NCI-H2029 (cell line): ENCODE measurements around the gene MRPS35.

Experiments
- DNase-seq: peaks from one replicate; lab custom pipeline; 2025; lab: John Stamatoyannopoulos, UW

The MRPS35 gene

DNA sequence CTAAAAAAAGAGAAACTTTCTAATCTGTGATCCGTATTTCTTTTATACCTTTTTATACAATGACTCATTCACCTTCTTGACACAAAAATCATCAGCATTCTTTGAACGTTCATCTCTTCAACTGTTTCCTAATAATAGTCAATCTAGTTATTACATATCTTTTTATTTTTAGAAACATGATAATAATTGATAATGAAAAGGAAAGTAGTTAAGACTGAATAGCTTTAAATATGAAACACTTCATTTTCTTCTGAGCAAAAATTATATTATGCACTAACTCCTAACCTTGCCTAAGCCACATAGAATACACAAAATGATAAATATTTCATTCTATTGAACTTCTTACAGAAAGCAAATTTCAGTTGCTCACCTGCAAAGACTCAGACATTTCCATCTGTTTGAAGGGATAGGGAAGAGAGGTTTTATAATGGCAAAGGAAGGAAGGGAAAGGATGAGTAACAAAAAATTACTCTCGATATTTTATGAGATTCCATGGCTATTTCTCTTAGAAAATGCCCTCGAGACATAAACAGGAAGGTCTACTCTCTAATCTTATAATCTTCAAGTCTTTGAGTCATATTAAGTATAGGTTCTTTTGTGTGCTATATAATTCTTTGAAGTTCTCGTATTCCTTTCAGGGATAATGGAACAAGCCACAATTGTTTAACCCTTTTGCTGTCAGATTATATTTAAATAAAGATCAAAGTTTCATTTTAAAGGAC, 61.9 kb downstream of the MRPS35 start:
- no peak for DNase-seq

DNA sequence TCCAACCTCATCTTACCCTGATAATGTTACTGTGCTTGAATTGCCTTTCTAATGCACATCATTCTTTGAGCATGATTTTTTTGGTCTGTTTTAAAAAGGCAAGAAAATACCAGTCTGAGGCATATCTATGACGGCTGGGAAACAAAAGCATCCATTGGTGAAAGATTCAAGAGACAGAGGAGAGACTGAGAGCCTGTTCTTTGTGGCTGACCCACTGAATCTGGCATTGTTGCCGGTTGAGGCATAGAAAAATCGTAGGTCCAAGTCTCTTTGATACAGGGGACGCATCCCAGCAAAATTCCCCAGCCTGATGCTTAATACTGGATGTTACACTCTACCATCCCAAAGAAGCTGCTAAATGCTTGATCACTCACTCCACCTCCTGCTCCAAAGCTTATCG, 66.5 kb downstream of the MRPS35 start:
- DNase-seq = no peak

DNA sequence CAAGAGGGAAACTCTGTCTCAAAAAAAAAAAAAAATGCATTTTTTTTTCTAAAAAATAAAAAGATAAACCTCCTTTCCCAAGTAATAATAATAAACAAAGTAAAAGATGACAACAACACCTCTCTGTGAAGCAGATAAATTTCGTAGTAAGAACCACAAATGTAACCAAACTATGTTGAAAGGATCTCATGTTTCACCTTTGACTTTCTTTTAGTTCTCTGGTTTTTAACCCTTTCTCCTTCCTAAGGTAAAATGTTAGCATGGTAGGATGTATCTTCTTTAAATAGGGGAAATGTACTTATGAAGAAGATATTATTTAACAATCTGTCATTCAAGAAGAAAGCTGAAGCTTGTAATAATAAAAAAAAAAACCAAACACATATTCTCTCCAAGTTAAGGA, 67.6 kb downstream of the MRPS35 start:
- DNase-seq = no peak

DNA sequence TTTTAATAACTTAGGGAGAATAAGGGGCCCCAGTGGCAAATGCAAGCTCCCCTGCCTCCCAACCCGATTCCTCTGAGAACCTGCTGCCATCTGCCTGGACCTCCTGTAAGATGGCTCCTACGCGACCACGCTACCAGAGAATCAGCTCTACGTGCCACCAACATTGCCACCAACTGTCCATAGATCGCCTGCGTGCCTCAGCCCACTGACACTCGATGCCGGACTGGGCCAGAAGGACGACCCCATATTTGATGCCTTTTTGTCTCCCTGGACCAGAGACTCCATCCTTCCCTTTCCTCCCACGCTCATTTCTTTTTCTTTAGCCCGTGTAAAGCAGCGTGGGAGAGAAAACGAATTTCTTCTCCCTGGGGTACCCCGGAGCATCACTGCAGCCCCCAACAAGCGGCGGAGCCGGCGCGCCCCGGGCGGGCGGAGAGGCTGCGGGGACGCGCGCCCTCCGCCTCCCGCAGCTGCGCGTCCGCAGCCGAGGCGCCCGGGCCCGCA, 68.8 kb downstream of the MRPS35 start:
- no peak for DNase-seq

DNA sequence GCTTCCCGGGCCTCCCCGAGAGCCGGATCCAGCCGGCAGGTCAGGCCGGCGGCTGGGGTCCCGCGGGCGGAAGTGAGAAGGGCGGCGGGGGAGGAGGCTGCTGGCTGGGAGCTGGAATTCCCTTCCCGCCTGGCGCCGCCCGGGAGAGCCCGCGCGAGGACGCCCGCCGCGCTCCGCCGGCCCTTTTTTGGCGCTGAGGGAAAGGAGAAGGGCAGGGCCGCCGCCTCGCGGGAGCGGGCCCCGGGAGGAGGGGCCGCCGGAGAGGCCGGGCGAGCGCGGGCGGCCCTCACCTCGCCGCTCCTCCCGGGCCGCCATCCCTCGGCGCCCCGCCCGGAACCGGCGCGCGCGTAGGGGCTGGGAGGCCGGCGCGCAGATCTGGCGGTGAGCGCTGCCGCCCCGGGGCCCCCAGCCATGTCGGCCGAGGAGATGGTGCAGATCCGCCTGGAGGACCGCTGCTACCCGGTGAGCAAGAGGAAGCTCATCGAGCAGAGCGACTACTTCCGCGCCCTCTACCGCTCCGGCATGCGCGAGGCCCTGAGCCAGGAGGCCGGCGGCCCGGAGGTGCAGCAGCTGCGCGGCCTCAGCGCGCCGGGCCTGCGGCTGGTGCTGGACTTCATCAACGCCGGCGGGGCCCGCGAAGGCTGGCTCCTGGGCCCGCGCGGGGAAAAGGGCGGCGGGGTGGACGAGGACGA, 69.4 kb downstream of the MRPS35 start, which contains the start of the genes KLHL42 and MANSC4:
TSS of gene KLHL42 (plus strand) at position 314 of the 692 bp plus-strand sequence. CDS start at position 412, 98 bp downstream.
TSS of gene MANSC4 (minus strand) at position 317 of the 692 bp plus-strand sequence. CDS start 8,960 bp downstream, outside the sequence.
- peak; percentile 47 for DNase-seq

DNA sequence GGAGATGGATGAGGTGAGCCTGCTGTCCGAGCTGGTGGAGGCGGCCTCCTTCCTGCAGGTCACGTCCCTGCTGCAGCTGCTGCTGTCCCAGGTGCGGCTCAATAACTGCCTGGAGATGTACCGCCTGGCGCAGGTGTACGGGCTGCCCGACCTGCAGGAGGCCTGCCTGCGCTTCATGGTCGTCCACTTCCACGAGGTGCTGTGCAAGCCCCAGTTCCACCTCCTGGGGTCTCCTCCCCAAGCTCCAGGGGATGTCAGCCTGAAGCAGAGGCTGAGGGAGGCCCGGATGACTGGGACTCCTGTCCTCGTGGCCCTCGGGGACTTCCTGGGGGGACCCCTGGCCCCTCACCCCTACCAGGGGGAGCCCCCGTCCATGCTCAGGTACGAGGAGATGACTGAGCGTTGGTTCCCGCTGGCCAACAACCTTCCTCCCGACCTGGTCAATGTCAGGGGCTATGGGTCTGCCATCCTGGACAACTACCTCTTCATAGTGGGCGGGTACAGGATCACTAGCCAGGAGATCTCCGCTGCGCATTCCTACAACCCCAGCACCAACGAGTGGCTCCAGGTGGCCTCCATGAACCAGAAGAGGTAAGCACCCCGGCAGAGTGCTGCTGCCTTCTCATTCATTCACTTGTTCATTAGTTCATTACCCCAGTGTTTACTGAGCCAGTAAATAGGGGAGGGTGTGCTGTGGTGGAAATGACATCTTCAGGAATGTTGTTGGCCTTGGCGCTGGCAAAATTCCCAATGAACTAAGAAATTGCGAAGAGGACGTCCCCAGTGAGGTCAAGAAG, 70.2 kb downstream of the MRPS35 start:
- peak; percentile 30 for DNase-seq

DNA sequence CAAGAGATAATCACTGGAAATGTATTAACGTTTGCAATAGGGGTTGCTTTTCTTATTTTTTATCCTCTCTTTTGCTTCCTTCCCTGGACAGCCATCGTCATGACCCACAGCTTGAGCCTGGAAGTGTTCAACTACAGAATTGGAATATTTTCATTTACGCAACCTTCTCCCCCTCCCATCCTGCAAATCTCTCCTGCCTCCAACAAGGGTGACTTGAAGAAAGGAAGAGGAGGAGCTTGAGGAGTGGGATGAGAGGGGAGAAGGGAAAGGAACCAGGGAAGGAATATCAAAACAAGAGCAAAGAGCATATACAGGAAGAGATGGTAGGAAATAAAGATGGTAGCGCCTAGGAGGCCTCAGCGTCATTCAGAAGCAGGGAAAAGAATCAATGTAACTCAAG, 71.0 kb downstream of the MRPS35 start:
- DNase-seq = no peak

DNA sequence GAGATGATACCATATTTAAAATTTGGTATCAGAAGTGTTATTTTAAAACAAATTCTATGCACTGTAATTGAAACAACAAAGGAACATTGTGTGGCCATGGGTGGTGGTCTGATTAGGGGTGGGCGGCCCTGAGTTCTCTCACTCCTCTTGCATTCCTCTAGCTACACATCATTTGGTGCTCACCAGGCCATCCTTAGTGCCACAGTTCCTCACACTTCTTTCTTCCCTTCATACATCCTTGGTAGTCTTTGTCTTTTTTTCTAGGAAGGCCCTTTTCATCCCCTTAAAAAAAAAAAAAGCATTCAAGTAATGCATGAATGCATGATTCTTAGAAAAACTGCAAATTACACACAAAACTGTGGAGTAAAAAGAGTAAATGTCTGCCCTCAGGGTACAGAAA, 71.8 kb downstream of the MRPS35 start:
- DNase-seq = no peak

DNA sequence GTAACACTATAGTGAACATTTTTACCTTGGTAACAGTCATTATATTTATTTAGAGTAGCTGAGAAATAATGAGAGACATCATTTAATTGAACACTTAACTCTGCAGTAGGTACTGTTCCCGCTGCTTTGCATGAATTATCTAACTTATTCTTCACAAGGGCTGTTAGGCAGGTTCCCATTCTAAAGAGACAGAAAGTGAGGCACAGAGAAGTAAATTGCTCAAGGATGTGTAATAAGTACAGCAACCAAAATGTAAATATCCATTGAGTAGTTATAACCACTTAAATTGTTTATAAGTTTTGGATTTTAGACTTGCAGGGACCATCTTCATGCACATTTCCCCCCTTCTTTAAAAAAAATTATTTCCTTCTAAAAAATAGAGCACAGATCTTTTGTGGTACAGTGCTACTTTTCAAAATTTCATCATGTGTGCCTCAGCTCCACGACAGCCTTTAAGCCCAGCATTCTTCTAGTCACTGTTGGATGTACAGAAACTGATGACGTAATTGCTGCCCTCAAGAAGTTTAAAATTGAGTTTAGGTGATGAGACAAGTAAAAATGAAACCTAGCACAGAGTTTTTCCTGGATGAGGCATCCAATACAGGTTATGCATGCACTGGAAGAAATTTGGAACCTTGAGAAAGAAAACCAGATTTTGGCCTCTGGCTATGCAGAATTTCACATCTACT, 75.4 kb downstream of the MRPS35 start:
- DNase-seq = no peak

DNA sequence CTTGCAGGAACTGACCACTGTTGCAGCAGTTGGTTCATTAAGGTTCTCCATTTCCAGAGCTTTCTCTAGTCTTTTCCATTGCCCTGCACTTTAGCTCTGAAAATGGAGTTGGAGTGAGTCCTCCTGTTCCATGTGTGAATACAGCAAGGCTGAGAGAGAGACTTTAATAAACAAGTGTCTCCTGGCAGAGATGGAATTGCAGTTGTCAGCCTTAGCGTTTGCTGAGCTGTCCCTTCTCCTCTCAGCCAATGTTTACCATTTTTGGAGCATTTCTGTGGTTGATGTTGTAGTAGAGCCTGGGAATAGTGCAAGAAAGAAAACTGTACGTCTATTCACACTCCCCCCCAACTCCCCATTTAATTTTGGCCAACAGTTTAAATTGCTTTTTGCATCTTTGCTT, 76.9 kb downstream of the MRPS35 start:
- no peak for DNase-seq

DNA sequence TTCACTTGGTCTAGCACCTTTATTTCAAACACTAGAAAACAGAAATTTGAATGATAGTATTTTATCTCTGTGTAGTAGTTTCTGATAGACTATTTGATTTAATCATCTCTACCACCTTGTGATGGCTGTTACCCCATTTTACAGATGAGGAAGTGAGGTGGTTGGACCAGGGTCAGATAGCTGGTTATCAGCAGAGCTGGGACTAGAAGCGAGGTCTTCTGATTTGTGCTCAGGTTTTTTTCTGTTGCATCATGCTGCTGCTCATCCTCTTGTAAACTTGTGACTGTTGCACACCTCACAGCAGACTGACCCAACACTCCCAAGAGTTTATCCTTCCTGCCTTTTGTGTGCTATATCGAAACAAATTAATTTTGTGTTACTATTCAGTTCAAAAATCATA, 79.5 kb downstream of the MRPS35 start:
- DNase-seq = no peak

DNA sequence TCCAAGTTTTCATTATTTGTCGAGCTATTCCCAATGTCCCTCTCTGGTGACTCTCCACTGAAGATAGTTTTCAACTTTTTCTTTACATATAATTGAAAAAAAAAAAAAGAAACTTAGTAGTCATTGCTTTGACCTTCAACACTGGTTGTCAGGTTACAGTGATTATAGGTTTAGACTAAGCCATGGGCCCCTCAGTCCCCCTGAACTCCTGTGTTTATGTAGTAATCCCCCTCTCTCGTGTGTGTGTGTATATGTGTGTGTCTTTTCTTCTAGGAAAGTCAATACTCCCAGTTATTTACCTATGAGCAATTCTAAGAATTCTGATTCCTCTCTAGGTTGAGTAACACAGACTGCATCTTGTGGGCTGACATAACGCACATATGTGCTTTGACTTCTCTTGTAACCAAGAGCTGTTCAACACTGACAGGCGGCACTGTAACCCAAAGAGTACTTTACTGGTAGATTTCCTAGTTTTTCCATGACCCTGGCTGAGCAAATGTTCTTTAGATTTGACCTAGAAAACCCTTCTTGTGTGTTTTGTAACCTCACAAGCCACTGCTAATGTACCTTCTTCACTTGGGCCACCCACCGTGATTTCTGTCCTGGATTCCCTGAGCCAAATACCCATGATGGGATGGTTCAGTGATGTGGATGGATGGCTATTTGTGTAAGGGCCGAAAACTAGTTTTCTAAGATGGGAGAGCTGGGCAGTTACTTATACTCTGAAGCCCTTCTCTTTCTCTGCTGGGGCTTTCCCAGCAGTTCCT, 84.4 kb downstream of the MRPS35 start:
- no peak for DNase-seq

DNA sequence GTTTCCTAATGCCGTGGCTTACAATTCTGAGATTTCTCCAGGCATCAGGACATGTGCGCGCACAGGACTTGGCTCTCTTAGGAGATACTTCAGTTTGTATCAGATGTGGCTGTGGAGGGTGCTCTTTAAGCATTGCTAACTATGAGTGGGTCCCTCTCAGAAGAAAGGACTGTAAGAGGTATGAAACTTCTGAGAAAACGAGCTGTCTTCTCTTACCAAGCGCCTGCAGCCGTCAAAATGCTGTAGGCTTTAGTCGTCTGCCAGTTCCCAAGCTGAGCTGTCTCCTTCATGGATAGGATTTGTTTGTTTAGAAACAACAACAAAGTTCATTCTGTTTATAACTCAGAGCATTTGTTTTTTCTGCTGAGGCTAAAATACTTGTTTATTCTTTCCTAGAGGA, 85.5 kb downstream of the MRPS35 start:
- no peak for DNase-seq

DNA sequence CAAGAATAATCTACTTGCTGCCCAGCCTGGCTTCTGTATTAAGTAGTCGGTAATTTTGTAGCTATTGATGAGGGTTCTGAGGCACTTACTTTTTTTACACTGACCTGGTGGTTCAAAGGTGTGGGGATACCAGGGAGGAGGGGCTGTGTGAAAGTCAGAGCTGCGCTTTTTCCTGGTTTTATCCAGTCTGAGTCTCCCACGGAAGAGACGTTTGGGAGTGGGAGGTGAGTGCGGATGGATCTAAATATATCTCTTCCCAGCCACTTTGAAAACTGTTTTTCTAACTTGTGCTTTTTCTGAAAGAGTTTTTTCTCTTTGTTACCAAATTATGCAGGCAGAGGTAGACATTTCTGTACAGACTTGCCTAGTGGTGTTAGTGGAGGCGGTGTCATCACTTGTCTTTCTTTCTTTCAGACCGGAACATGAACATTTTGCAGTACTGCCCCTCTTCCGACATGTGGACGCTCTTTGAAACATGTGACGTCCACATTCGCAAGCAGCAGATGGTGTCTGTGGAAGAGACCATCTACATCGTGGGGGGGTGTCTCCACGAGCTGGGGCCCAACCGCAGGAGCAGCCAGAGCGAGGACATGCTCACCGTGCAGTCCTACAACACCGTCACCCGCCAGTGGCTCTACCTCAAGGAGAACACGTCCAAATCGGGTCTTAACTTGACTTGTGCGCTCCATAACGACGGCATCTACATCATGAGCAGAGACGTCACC, 86.8 kb downstream of the MRPS35 start:
- DNase-seq = no peak

DNA sequence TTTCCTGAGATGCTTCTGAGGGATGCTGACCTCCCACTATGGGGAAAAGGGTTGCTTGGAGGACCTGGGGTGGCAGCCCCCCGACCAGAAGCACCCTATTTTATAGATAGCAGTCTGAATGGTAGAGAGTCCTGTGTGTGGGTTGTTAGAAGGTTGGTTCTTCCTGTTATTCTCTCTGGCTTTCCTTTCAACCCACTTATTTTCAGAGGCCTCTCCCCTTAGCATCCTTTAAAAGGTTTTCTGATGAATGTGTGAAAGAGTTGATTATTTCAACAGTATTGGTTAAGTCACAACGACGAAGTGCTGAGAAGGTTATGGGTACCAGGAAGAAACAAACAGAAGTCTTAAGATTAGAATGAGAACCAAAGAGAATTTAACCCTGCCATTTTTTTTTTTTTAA, 90.2 kb downstream of the MRPS35 start:
- no peak for DNase-seq

DNA sequence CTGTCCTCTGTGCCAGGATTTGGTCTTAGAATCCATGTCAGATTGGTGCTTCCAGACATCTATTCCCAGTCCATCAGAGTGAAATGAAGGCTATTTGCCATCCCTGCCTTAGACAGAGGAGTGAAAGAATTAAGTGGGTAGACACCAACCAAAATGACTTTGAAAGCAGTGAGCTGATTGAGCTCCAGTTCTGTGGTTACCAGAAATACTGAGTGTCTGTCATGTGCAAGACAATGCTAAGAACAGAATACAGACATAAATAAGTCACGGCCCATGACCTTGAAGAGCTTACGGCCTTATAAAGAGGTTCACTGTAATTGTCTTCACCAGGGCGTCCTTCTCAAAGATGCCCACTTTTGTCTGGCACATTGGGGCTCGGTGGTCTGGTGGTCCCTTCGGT, 91.0 kb downstream of the MRPS35 start:
- no peak for DNase-seq

DNA sequence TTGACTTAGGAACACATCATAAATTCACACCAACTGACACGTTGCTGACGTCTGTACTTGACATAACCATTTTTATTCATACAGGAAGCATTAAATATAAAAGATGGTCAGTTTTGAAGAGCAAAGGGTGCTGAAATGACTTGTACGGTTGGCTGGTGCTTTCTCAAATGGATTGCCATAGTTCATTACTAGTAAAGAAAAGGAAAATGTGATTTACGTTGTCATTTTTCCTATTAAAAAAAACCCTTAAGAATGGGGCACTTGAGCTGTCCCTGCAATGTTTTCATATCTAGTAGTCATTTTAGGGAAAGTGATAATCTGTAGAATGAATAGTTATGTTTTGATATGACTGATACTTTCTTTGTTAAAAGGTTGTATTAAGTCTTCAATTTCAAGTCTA, 91.9 kb downstream of the MRPS35 start:
- DNase-seq = no peak

DNA sequence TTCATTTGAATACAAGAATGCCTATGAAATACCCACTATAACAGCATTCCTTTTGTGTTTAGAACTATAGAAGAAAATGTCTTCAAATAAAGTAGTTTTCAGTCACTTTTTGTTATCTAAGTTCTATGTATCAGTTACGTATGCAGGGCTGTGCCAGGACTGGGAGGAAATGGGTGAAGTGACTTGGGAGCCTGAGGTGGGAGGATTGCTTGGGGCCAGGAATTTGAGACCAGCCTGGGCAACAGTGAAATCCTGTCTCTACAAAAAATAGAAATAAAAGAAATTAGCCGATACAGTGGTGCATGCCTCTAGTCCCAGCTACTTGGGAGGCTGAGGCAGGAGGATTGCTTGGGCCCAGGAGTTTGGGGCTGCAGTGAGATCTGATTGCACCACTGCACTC, 92.3 kb downstream of the MRPS35 start:
- no peak for DNase-seq

DNA sequence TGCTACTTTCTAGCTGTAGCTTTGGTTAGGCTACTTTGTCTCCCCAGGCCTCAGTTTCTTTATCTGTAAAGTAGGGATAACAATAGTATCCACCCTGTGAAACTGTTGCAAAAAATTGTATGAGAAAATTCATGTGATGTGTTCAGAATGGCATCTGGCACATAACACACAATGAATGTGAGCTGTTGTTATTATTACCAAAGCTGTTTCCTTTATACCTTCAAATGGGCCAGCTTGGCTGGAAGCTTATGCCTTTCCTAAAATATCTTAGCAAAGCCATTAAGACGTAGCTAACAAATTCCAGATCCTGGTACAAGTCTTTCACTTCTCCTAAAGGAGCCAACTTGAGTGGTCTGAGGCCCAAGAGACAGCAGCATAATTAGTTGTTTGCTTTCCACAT, 94.6 kb downstream of the MRPS35 start:
- no peak for DNase-seq
